GM19328 (cell line): ENCODE data around the gene EFR3B.
"Not testable (repeated sequence)": the region's sequence is repeated elsewhere in the genome, so short reads cannot be mapped to it uniquely, and the experiment has no call there.

ENCODE experiments used
- ATAC-seq: cut with Tn5 transposase; IDR thresholded peaks from one replicate; pipeline ENCODE4 v1.9.1; 2021; ENCODE audit warnings: mild to moderate bottlenecking, moderate library complexity; ENCODE audit not compliant: unreplicated experiment

The EFR3B gene

GRCh38 chr2:25041928-25042320 lies at the start of gene EFR3B:
EFR3B (plus strand) TSS chr2:25042076; CDS start chr2:25042313, 237 bp downstream.
- ATAC-seq, result peak; percentile 93

GRCh38 chr2:24993406-24994145 lies 48.3 kb upstream of the EFR3B start:
- no peak for ATAC-seq

- ATAC-seq, result no peak
Measured at GRCh38 chr2:24994146-24994724, 47.6 kb upstream of the EFR3B start.

GRCh38 chr2:24999097-24999496 lies 42.8 kb upstream of the EFR3B start:
- not testable (repeated sequence) for ATAC-seq

- no peak for ATAC-seq
Measured at GRCh38 chr2:25000036-25000435, 41.8 kb upstream of the EFR3B start.

GRCh38 chr2:25000503-25001324 lies 41.2 kb upstream of the EFR3B start:
- ATAC-seq, result no peak

- no peak for ATAC-seq
Measured at GRCh38 chr2:25001325-25001637, 40.6 kb upstream of the EFR3B start.

- no peak for ATAC-seq
Measured at GRCh38 chr2:25002066-25002465, 39.8 kb upstream of the EFR3B start.

- no peak for ATAC-seq
Measured at GRCh38 chr2:25009954-25010353, 31.9 kb upstream of the EFR3B start.

- ATAC-seq, result not testable (repeated sequence)
Measured at GRCh38 chr2:25011342-25011741, 30.5 kb upstream of the EFR3B start.

- no peak for ATAC-seq
Measured at GRCh38 chr2:25014631-25015030, 27.2 kb upstream of the EFR3B start.

- ATAC-seq, result no peak
Measured at GRCh38 chr2:25018681-25019080, 23.2 kb upstream of the EFR3B start.

GRCh38 chr2:25021791-25022362 lies 20.0 kb upstream of the EFR3B start:
- no peak for ATAC-seq

GRCh38 chr2:25023333-25023732 lies 18.5 kb upstream of the EFR3B start:
- no peak for ATAC-seq

GRCh38 chr2:25025229-25026007 lies 16.5 kb upstream of the EFR3B start:
- no peak for ATAC-seq

GRCh38 chr2:25026008-25026530 lies 15.8 kb upstream of the EFR3B start:
- ATAC-seq, result no peak

GRCh38 chr2:25029183-25029554 lies 12.7 kb upstream of the EFR3B start:
- no peak for ATAC-seq

- ATAC-seq, result no peak
Measured at GRCh38 chr2:25030702-25031101, 11.2 kb upstream of the EFR3B start.

GRCh38 chr2:25032094-25032493 lies 9.8 kb upstream of the EFR3B start:
- no peak for ATAC-seq

GRCh38 chr2:25032901-25033300 lies 9.0 kb upstream of the EFR3B start:
- ATAC-seq, result no peak

GRCh38 chr2:25034081-25034480 lies 7.8 kb upstream of the EFR3B start:
- no peak for ATAC-seq
